Activated B cell treated with CpG ODN at 0.5 μM for 24 hours (primary cell): Measurements from ENCODE around the gene SAP30BP. TPM values are rescaled to one million over a fixed set of nuclear protein-coding genes. Genes with fewer than 3 reads are reported as not detected.

Experiments
- ATAC-seq: fragments of 200-7000 bp; cut with Tn5 transposase; one replicate; pipeline ENCODE4 v1.10.0; 2021; ENCODE audit warnings: low read depth, mild to moderate bottlenecking, moderate library complexity
- CTCF ChIA-PET: fragments of 350-600 bp; sonication (Branson Sonifier 250); formaldehyde crosslinking; loops from one replicate; lab custom pipeline; 2021; ENCODE audit warnings: antibody characterized with exemption; lab: Charles Lee
- POLR2A ChIA-PET: fragments of 350-600 bp; sonication (Branson Sonifier 250); formaldehyde crosslinking; loops from one replicate; lab custom pipeline; 2021; ENCODE audit warnings: antibody characterized with exemption; lab: Charles Lee
- DNase-seq: peaks from one replicate; pipeline ENCODE4 v3.0.0; 2022
- H3K27ac Mint-ChIP-seq: one replicate; pipeline ENCODE4 v1.8.0; 2020; ENCODE audit warnings: mixed read lengths
- H3K27me3 Mint-ChIP-seq: one replicate; pipeline ENCODE4 v1.8.0; 2021; ENCODE audit warnings: mixed read lengths
- H3K36me3 Mint-ChIP-seq: one replicate; pipeline ENCODE4 v1.8.0; 2021; ENCODE audit warnings: low read depth, mixed read lengths
- H3K4me1 Mint-ChIP-seq: one replicate; pipeline ENCODE4 v1.8.0; 2021; ENCODE audit warnings: mixed read lengths
- H3K4me3 Mint-ChIP-seq: one replicate; pipeline ENCODE4 v1.8.0; 2020; ENCODE audit warnings: mild to moderate bottlenecking, mixed read lengths
- H3K9me3 Mint-ChIP-seq: one replicate; pipeline ENCODE4 v1.8.0; 2020; ENCODE audit warnings: mixed read lengths
- CTCF ChIP-seq: fragments of 200-600 bp; IDR thresholded peaks from one replicate; pipeline ENCODE4 v1.8.0; 2022; ENCODE audit warnings: antibody characterized with exemption, mild to moderate bottlenecking
- intact Hi-C: fragments of 100-400 bp; cut with micrococcal nuclease; formaldehyde crosslinking; loops from one replicate; pipeline ENCODE4 v1.15.1; 2024
- total RNA-seq: library from RNA; stranded (reverse); gene quantifications from 2 replicates; pipeline ENCODE4 v1.2.3, GENCODE V29; 2022

SAP30BP gene
- total RNA-seq, 1 donor from 2014 or later = 184 TPM

- Mint-ChIP-seq H3K27me3 (no peaks in the 10 kb centered on the region), H3K4me3 (peak overlapping the region; percentile 35), H3K4me1 (peaks cover 20% of the 10 kb centered on the region), H3K36me3 (no peaks in the 10 kb centered on the region), H3K27ac (no peak overlapping the region), H3K9me3 (no peaks in the 10 kb centered on the region)
- ATAC-seq (no peak), DNase-seq (no peak)
- POLR2A ChIA-PET = interaction anchor here (0.5 to 4.3 kb wide), 7 partner anchors 12 to 975 kb away, joined by 5 to 48 read pairs (median 9); partner anchors contain the start of genes GALK1 and UNC13D
- no peak for TF ChIP-seq CTCF
- intact Hi-C loops = loop anchor here (2.0 kb wide), 1 partner anchor 252 kb away; no protein-coding TSS in a partner anchor
- CTCF ChIA-PET = interaction anchor here (1.0 to 10.9 kb wide), 4 partner anchors 76 to 133 kb away, joined by 3 to 346 read pairs (median 37); partner anchors contain the start of genes RECQL5, SAP30BP and SMIM5
Measured at GRCh38 chr17:75752405-75752709, 85.2 kb downstream of the SAP30BP start.

GRCh38 chr17:75752802-75753513 lies 85.8 kb downstream of the SAP30BP start:
- no peaks in the 10 kb centered on the region for H3K9me3 Mint-ChIP-seq
- H3K4me3 Mint-ChIP-seq = peak overlapping the region; percentile 67
- no peak overlapping the region for H3K27ac Mint-ChIP-seq
- ChIA-PET POLR2A (interaction anchor here (0.5 to 4.3 kb wide), 19 partner anchors 12 to 436 kb away, joined by 3 to 48 read pairs (median 7); partner anchors contain the start of genes GALK1, RECQL5, SAP30BP and SMIM5), CTCF (interaction anchor here (0.7 to 10.9 kb wide), 39 partner anchors 11 to 492 kb away, joined by 3 to 346 read pairs (median 5); partner anchors contain the start of genes GALK1, GGA3, MIF4GD and MYO15B)
- H3K36me3 Mint-ChIP-seq = no peaks in the 10 kb centered on the region
- no peak for DNase-seq
- H3K4me1 Mint-ChIP-seq = peaks cover 15% of the 10 kb centered on the region
- no peak for TF ChIP-seq CTCF
- ATAC-seq = no peak
- H3K27me3 Mint-ChIP-seq = no peaks in the 10 kb centered on the region
- intact Hi-C loops = loop anchor here (1.0 to 2.0 kb wide), 2 partner anchors 74 to 252 kb away; no protein-coding TSS in a partner anchor

- no peak overlapping the region for H3K27ac Mint-ChIP-seq
- TF ChIP-seq CTCF = no peak
- POLR2A ChIA-PET = interaction anchor here (0.5 to 4.3 kb wide), 24 partner anchors 8 to 298 kb away, joined by 3 to 48 read pairs (median 6); partner anchors contain the start of genes ACOX1, GALK1, RECQL5 and SAP30BP
- intact Hi-C loops = loop anchor here (1.0 to 2.0 kb wide), 2 partner anchors 74 to 251 kb away; no protein-coding TSS in a partner anchor
- peak; percentile 82 for ATAC-seq
- H3K27me3 Mint-ChIP-seq = no peaks in the 10 kb centered on the region
- CTCF ChIA-PET = interaction anchor here (0.7 to 10.9 kb wide), 41 partner anchors 10 to 493 kb away, joined by 3 to 346 read pairs (median 5); partner anchors contain the start of genes GALK1, GGA3, MIF4GD and MYO15B
- no peaks in the 10 kb centered on the region for H3K9me3 Mint-ChIP-seq
- peaks cover 15% of the 10 kb centered on the region for H3K4me1 Mint-ChIP-seq
- H3K4me3 Mint-ChIP-seq = peak overlapping the region; percentile 67
- DNase-seq = peak; percentile 82
- H3K36me3 Mint-ChIP-seq = no peaks in the 10 kb centered on the region
Measured at GRCh38 chr17:75753514-75754377, 86.6 kb downstream of the SAP30BP start.

GRCh38 chr17:75754378-75755204 lies 87.5 kb downstream of the SAP30BP start:
- intact Hi-C loops = no loop called here
- no peak overlapping the region for H3K27ac Mint-ChIP-seq
- H3K9me3 Mint-ChIP-seq = no peaks in the 10 kb centered on the region
- H3K36me3 Mint-ChIP-seq = peaks cover 4% of the 10 kb centered on the region
- ChIA-PET POLR2A (interaction anchor here (1.1 to 4.3 kb wide), 9 partner anchors 10 to 298 kb away, joined by 3 to 48 read pairs (median 7); partner anchors contain the start of genes GALK1, RECQL5, SAP30BP and TMEM94), CTCF (interaction anchor here (0.7 to 10.9 kb wide), 17 partner anchors 10 to 494 kb away, joined by 3 to 346 read pairs (median 6); partner anchors contain the start of genes GALK1, GGA3, MYO15B and SMIM5)
- H3K4me3 Mint-ChIP-seq = peak overlapping the region; percentile 74
- H3K27me3 Mint-ChIP-seq = no peaks in the 10 kb centered on the region
- no peak for TF ChIP-seq CTCF
- H3K4me1 Mint-ChIP-seq = peaks cover 14% of the 10 kb centered on the region
- ATAC-seq (no peak), DNase-seq (no peak)
